WERI-Rb-1 (cell line): ENCODE results near the gene PRSS8.
A peak's percentile ranks its signal among the peaks of the same experiment; 100 is the strongest.

ENCODE experiments used
- DNase-seq: peaks from one replicate; pipeline ENCODE4 v3.0.0-alpha.2; 2020
- H3K27ac ChIP-seq: fragments of 250-450 bp; sonication (Bioruptor Pico); 2 replicates; pipeline ENCODE4 v1.5.1; 2020; ENCODE audit warnings: mild to moderate bottlenecking, moderate library complexity
- H3K27me3 ChIP-seq: fragments of 250-450 bp; sonication (Bioruptor Pico); 2 replicates; pipeline ENCODE4 v1.5.1; 2021; ENCODE audit warnings: mild to moderate bottlenecking, low read depth, moderate library complexity; ENCODE audit not compliant: insufficient read depth, severe bottlenecking
- H3K36me3 ChIP-seq: fragments of 250-450 bp; sonication (Bioruptor Pico); 2 replicates; pipeline ENCODE4 v1.5.1; 2020; ENCODE audit warnings: mild to moderate bottlenecking, moderate library complexity
- H3K4me3 ChIP-seq: 2 replicates; pipeline ENCODE4 v1.5.1; 2011; ENCODE audit warnings: low read depth, mild to moderate bottlenecking, control low read depth, low read length
- H3K9me3 ChIP-seq: fragments of 250-450 bp; sonication (Bioruptor Pico); 2 replicates; pipeline ENCODE4 v1.5.1; 2021; ENCODE audit warnings: mild to moderate bottlenecking, moderate library complexity; ENCODE audit not compliant: severe bottlenecking
- CTCF ChIP-seq: IDR thresholded peaks from 2 replicates; pipeline ENCODE4 v1.5.1; 2011; ENCODE audit warnings: low read depth, mild to moderate bottlenecking, control low read depth, inconsistent platforms, low read length

The PRSS8 gene

GRCh38 chr16:31135535-31136286, at the start of gene PRSS8:
PRSS8 (minus strand) TSS chr16:31135727; CDS start chr16:31135498, 229 bp downstream.
- H3K27me3 ChIP-seq = no peaks in the 10 kb centered on the region
- H3K4me3 ChIP-seq = peak within 1 kb of the TSS; percentile 55
- peaks cover 22% of the 10 kb centered on the region for H3K36me3 ChIP-seq
- no peaks in the 10 kb centered on the region for H3K9me3 ChIP-seq
- DNase-seq = peak; percentile 76
- TF ChIP-seq CTCF = no peak
- peak within 1 kb of the TSS; percentile 56 for H3K27ac ChIP-seq

GRCh38 chr16:31184888-31185287, 49.4 kb upstream of the PRSS8 start:
- no peak overlapping the region for H3K27ac ChIP-seq
- peaks cover 98% of the 10 kb centered on the region for H3K36me3 ChIP-seq
- no peak for DNase-seq
- TF ChIP-seq CTCF = no peak
- no peak overlapping the region for H3K4me3 ChIP-seq
- no peaks in the 10 kb centered on the region for H3K9me3 ChIP-seq
- no peaks in the 10 kb centered on the region for H3K27me3 ChIP-seq

DNA sequence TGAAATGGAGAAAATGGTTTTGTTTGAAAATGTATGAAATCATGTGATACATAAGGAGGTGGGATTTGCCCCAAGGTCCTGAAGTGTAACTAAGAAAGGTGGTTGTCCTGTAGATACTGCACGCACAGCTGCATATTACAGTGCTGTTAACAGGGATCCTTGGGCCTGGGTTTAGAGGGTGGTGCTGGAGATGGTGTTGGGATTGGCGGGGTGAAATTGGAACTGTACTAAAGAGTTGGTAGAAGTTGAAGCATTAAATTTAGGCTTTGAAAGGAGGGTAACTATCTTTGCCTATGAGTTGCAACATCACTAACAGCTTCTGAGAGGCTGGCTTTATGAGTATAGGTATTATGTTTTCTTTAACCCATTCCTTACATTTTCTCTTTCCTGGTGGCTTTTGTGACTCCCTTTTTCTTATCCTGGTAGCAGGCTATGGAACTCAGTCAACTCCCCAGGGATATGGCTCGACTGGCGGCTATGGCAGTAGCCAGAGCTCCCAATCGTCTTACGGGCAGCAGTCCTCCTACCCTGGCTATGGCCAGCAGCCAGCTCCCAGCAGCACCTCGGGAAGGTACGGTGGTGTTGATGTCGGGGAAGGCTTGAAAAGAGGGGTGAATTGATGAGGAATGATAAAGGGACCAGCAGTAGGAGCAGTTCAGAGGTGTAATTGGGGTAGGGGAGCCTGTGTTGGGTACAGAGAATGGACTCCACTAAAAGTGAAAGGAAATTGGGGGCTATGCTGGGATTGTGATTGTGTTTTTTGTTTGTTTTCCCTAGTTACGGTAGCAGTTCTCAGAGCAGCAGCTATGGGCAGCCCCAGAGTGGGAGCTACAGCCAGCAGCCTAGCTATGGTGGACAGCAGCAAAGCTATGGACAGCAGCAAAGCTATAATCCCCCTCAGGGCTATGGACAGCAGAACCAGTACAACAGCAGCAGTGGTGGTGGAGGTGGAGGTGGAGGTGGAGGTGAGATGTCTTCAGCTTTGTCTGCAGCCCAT, 48.2 kb upstream of the PRSS8 start:
- no peaks in the 10 kb centered on the region for H3K27me3 ChIP-seq
- DNase-seq = no peak
- H3K36me3 ChIP-seq = peaks cover 86% of the 10 kb centered on the region
- H3K27ac ChIP-seq = no peak overlapping the region
- no peak for TF ChIP-seq CTCF
- H3K9me3 ChIP-seq = no peaks in the 10 kb centered on the region
- no peak overlapping the region for H3K4me3 ChIP-seq

GRCh38 chr16:31182391-31182790, 46.9 kb upstream of the PRSS8 start:
- no peak for DNase-seq
- no peak overlapping the region for H3K27ac ChIP-seq

More at GRCh38 chr16:31182391-31182790, 46.9 kb upstream of the PRSS8 start:
- H3K4me3 ChIP-seq = peak overlapping the region; percentile 74
- TF ChIP-seq CTCF = no peak
- peaks cover 73% of the 10 kb centered on the region for H3K36me3 ChIP-seq
- H3K27me3 ChIP-seq = no peaks in the 10 kb centered on the region
- H3K9me3 ChIP-seq = no peaks in the 10 kb centered on the region
